Right lobe of liver (tissue), 6 donors: Measurements from ENCODE around the gene RTL1. TPM values are rescaled to one million over a fixed set of nuclear protein-coding genes. Genes with fewer than 3 reads are reported as not detected.

ENCODE experiments used
- ATAC-seq, 4 donors: fragments of 200-7000 bp; cut with Tn5 transposase; one replicate each; pipeline ENCODE4 v1.9.1; 2020; ENCODE audit warnings: mild to moderate bottlenecking in 4 of 4, moderate library complexity in 4 of 4
- DNase-seq, 3 donors: peaks; one replicate each; pipeline ENCODE4 v3.0.0-alpha.2; 2020
- H3K27ac ChIP-seq, 3 donors: fragments of 200-600 bp; one replicate each; pipeline ENCODE4 v1.8.0; 2022
- H3K27me3 ChIP-seq, 2 donors: fragments of 200-600 bp; one replicate each; pipeline ENCODE4 v1.8.0; 2022
- H3K36me3 ChIP-seq, 4 donors: fragments of 200-600 bp; sonication (generic) in 1 of 4; one replicate each; pipeline versions ENCODE4 v1.5.1 to v1.8.0; 2017 to 2022; ENCODE audit warnings: control low read depth in 1 of 4
- H3K4me1 ChIP-seq, 4 donors: fragments of 200-600 bp; sonication (generic) in 1 of 4; one replicate each; pipeline versions ENCODE4 v1.5.1 to v1.8.0; 2017 to 2022; ENCODE audit warnings: control low read depth in 1 of 4
- H3K4me3 ChIP-seq, 3 donors: fragments of 200-600 bp; one replicate each; pipeline ENCODE4 v1.8.0; 2022
- H3K9me3 ChIP-seq, 4 donors: fragments of 200-600 bp; sonication (generic) in 1 of 4; one replicate each; pipeline versions ENCODE4 v1.5.1 to v1.8.0; 2017 to 2022; ENCODE audit warnings: control low read depth in 1 of 4
- POLR2A ChIP-seq: fragments of 450-650 bp; IDR thresholded peaks from one replicate; pipeline ENCODE4 v1.6.1; 2017; ENCODE audit warnings: antibody characterized with exemption, mild to moderate bottlenecking
- WGBS: methylation state at CpG from one replicate; pipeline ENCODE4 v1.1.6; 2018; ENCODE audit warnings: low coverage, low lambda C conversion rate; ENCODE audit not compliant: insufficient coverage; ENCODE audit errors: missing lambda C conversion rate; 5-methylcytosine and 5-hydroxymethylcytosine counted together
- intact Hi-C, 2 donors: fragments of 100-400 bp; cut with DNase I; formaldehyde crosslinking; loops; one replicate each; pipeline versions ENCODE4 v1.11.2 to v1.14.1; 2022
- total RNA-seq, 6 experiments: library from RNA; depleted of rRNA in 2 of 6; stranded (reverse); fragments of >200 nt in 2 of 6; fragmentation: NEBNext Ultra II Directional in 3 of 6; extraction: Animal tissue kit (Norgen Biotek cat#: 25700) in 3 of 6; gene quantifications; one replicate each; pipeline versions ENCODE4 v1.1.0 to v1.2.4, GENCODE V29; 2016 to 2023
- TF ChIP-seq, protein P1 (sequence below), 4 donors: fragments of 200-600 bp in 3 of 4; fragments of 450-650 bp in 1 of 4; IDR thresholded peaks; one replicate each; pipeline versions ENCODE4 v1.5.1 to v1.8.0; 2016 to 2022; ENCODE audit warnings: antibody characterized with exemption in 4 of 4, mild to moderate bottlenecking in 2 of 4
- donor health status: DM: no; HTN: yes; CAD: no.
- donor health status: DM: no; HTN: no; CAD: no.
- donor health status: DM: no; HTN: no; CAD: no.
- donor health status: DM: no; HTN: yes; CAD: no.
- donor health status: DM: no; HTN: yes; CAD: no.

Gene RTL1
- total RNA-seq, 6 experiments from 2014 or later = 0.04 TPM; not detected in 5

DNA sequence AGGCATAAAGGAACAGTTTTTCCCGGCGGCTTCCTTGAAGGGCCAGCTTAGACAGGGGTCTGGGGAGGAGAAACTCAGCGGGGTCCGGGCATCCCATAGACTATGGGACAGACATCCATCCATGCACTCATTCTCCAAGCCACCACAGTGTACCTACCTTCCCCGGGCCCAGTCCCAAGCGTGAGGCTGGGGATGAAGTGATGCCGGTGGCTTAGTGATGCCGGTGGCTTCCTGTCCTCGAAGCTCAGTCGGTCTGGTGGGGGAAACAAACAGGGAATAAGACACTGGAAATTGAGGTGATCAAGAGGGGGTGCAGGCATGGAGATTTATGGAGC is 421 bp downstream of the RTL1 start:
- no peaks in the 10 kb centered on the region for H3K27me3 ChIP-seq
- TF ChIP-seq POLR2A = no peak
- TF ChIP-seq, protein P1, sequence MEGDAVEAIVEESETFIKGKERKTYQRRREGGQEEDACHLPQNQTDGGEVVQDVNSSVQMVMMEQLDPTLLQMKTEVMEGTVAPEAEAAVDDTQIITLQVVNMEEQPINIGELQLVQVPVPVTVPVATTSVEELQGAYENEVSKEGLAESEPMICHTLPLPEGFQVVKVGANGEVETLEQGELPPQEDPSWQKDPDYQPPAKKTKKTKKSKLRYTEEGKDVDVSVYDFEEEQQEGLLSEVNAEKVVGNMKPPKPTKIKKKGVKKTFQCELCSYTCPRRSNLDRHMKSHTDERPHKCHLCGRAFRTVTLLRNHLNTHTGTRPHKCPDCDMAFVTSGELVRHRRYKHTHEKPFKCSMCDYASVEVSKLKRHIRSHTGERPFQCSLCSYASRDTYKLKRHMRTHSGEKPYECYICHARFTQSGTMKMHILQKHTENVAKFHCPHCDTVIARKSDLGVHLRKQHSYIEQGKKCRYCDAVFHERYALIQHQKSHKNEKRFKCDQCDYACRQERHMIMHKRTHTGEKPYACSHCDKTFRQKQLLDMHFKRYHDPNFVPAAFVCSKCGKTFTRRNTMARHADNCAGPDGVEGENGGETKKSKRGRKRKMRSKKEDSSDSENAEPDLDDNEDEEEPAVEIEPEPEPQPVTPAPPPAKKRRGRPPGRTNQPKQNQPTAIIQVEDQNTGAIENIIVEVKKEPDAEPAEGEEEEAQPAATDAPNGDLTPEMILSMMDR (IDR thresholded peaks at IDR 0.05) = no peak
- no peak for DNase-seq
- intact Hi-C loops = no loop called here
- H3K36me3 ChIP-seq = no peaks in the 10 kb centered on the region
- no peaks in the 10 kb centered on the region for H3K9me3 ChIP-seq
- H3K4me3 ChIP-seq = no peak overlapping the region
- H3K4me1 ChIP-seq = no peaks in the 10 kb centered on the region
- 80% methylated on average over 2 of the region's 10 CpGs for WGBS
- no peak overlapping the region for H3K27ac ChIP-seq
- no peak for ATAC-seq

DNA sequence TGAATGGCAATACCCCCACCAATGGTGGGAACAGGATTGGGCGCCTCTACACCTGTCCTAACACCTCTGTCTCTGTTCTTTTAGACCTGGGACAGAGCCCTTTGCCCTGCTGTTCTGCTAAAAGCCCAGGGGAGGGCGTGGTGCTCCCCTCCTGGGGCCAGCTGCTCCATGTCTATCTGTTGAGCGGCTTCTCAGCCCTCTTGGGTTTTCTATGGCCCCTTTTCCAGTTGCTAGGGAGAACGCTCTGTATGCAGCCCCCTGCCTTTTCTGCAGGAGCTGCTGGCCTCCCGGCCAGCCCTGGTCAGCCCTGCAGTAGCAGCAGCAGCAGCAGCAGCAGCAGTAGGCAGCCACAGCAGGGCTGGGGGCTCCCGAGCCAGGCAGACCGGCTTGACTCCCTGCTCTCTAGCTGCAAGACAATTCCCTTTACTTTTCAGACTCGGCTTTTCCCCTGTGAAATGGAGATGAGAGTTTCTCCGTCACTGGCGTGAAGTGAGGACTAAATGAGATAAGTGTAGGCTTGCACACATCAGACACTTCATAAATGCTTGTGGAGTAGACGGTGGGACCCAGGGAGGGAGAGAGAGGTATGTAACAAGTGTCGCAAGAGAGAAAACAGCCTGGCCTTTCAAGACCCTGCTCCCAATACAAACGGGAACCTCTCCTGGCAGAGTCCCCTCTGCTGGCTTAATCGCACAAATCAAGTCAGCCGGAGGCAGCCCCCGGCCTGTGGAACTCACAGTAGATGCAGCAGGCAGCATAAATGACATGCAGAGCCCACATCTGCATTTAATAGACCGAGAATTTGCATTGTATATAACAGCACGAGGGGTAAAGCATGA is 1.0 kb downstream of the RTL1 start:
- Histone ChIP-seq H3K27ac (no peak overlapping the region), H3K9me3 (no peaks in the 10 kb centered on the region), H3K4me1 (no peaks in the 10 kb centered on the region), H3K36me3 (no peaks in the 10 kb centered on the region), H3K4me3 (no peak overlapping the region), H3K27me3 (no peaks in the 10 kb centered on the region)
- intact Hi-C loops = no loop called here
- TF ChIP-seq, protein P1 (IDR thresholded peaks at IDR 0.05) = no peak
- no peak for TF ChIP-seq POLR2A
- WGBS = 46% methylated on average over 12 of the region's 18 CpGs
- ATAC-seq (no peak), DNase-seq (no peak)

DNA sequence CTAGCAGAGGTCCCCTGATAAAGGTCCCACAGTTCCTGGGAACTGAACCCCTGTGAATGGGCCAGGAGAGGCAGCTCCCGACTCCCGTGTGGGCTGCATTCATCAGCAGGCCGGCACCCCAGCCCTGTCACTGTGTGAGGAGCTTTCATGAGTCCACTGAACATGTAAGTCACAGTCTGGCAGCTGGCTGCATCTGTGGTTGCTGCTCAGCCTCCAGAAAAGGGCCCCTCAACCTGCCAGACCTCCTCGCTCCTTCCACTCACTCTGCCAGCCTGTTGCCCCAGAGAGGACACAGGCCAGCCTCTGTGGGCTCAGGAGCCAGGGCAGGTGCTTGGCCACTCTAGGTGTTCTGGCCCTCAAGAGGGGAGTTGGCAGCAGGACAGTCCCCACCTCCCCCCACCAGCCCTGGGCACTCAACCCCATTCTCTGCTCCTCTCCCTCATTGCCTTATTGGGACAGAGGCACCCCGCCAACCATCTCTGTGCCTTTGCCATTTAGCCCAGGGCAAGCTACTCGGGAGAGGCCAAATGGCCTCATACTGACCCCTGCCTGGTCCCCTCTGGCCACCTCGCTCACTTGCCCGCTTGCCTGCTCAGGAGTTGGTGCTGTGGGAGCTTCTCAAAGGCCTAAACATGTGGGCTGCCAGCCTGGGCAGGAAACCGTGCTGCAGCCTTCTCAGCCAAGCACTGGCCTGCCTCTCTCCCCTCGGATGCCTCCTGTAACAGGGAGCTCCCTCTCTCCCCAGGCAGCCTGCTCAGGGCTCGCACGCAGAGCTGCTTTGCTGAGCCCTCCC is 1.9 kb downstream of the RTL1 start:
- peak in 1 of 3 donors; percentile 11 for DNase-seq
- no peaks in the 10 kb centered on the region for H3K27me3 ChIP-seq

DNA sequence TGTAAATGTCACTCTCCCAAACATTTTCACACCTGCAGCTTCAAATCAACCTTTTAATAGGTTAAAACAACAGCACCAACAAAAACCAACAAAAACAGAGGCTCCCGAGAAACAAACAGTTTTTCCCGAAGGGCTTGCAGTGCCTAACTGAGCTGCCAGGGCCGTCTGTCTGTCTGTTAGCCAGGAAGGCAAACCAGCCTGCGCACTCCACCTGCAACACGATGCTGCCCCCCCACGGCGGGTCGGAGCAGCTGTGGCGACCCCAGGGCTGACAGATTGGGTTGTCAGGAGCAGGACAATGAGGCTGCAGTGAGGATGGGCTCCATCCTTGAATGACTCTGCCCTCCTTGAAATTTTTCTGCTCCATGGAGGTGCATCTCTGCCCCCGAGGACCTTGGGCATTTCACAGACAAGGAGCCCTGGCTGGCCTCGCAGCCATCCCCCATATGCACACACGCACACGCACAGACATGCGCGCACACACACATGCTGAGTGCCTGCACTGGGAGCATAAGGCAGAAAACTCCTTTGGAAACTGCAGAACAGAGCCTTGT is 2.6 kb downstream of the RTL1 start:
- no peaks in the 10 kb centered on the region for H3K4me1 ChIP-seq
- TF ChIP-seq, protein P1 (IDR thresholded peaks at IDR 0.05) = peak in 1 of 4 donors; percentile 30
- TF ChIP-seq POLR2A = no peak
- WGBS = 41% methylated on average over 4 of the region's 15 CpGs
- no peak overlapping the region for H3K27ac ChIP-seq
- intact Hi-C loops = no loop called here
- DNase-seq (peak in 1 of 3 donors; percentile 35), ATAC-seq (peak in 3 of 4 donors; percentile 6 to 63 (median 52))
- H3K9me3 ChIP-seq = no peaks in the 10 kb centered on the region
- H3K4me3 ChIP-seq = no peak overlapping the region
- no peaks in the 10 kb centered on the region for H3K36me3 ChIP-seq
- no peaks in the 10 kb centered on the region for H3K27me3 ChIP-seq

More for the DNA sequence above, 1.9 kb downstream of the RTL1 start:
- no peak overlapping the region for H3K27ac ChIP-seq
- no peak overlapping the region for H3K4me3 ChIP-seq
- H3K36me3 ChIP-seq = no peaks in the 10 kb centered on the region
- no peak for TF ChIP-seq POLR2A
- TF ChIP-seq, protein P1 (IDR thresholded peaks at IDR 0.05) = no peak
- WGBS = 90% methylated on average over 2 of the region's 12 CpGs
- no peaks in the 10 kb centered on the region for H3K9me3 ChIP-seq
- no peak for ATAC-seq
- intact Hi-C loops = no loop called here
- no peaks in the 10 kb centered on the region for H3K4me1 ChIP-seq
